ENCODE data around the gene NLRP6. TPM values are rescaled to one million over a fixed set of nuclear protein-coding genes. Genes with fewer than 3 reads are reported as not detected.

NLRP6 gene
- total RNA-seq, 3 donors from 2014 or later (not counting 1 experiment from before 2014, with no cell fraction given), result 1.7 to 3.0 (median 2.3) TPM

DNA sequence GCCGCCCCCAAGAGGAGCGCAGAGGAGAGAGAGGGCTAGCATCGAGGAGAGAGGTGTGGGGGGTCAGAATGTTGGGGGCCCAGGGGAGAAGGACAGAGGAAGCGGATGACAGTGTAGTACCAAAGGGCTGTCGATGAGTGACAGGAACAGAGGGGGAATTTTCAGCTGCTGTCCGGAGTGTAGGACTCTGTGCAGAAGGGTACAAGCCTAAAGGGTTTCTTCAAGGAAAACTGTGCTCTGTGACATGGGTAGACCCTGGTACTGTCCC, 5.3 kb upstream of the NLRP6 start:
- no peaks in the 10 kb centered on the region for H3K27me3 ChIP-seq (ENCODE audit: control insufficient read depth, insufficient read depth, low read length)
- DNase-seq (no peak), ATAC-seq (no peak)
- H3K9me3 Mint-ChIP-seq, result no peaks in the 10 kb centered on the region
- TF ChIP-seq, protein P1, sequence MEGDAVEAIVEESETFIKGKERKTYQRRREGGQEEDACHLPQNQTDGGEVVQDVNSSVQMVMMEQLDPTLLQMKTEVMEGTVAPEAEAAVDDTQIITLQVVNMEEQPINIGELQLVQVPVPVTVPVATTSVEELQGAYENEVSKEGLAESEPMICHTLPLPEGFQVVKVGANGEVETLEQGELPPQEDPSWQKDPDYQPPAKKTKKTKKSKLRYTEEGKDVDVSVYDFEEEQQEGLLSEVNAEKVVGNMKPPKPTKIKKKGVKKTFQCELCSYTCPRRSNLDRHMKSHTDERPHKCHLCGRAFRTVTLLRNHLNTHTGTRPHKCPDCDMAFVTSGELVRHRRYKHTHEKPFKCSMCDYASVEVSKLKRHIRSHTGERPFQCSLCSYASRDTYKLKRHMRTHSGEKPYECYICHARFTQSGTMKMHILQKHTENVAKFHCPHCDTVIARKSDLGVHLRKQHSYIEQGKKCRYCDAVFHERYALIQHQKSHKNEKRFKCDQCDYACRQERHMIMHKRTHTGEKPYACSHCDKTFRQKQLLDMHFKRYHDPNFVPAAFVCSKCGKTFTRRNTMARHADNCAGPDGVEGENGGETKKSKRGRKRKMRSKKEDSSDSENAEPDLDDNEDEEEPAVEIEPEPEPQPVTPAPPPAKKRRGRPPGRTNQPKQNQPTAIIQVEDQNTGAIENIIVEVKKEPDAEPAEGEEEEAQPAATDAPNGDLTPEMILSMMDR (IDR thresholded peaks at IDR 0.05), result no peak
- H3K4me1 Mint-ChIP-seq, result peaks cover 24 to 41% of the 10 kb centered on the region in 2 donors
- H3K27me3 Mint-ChIP-seq (ENCODE audit: low read depth in 2 of 2), result peaks cover 0 to 7% of the 10 kb centered on the region in 2 donors
- H3K36me3 Mint-ChIP-seq, result no peaks in the 10 kb centered on the region
- no peaks in the 10 kb centered on the region for H3K36me3 ChIP-seq (ENCODE audit: control insufficient read depth, insufficient read depth, low read length)
- WGBS (ENCODE audit: insufficient coverage), result 94% methylated on average over 6 of the region's 6 CpGs
- intact Hi-C loops (cut with micrococcal nuclease), result no loop called here
- H3K27ac Mint-ChIP-seq, result peak overlapping the region in 1 of 2 donors; percentile 8
- peaks cover 35% of the 10 kb centered on the region for H3K4me1 ChIP-seq (ENCODE audit: control insufficient read depth, insufficient read depth, low read length)
- no peak overlapping the region for H3K4me3 ChIP-seq (ENCODE audit: low read length)
- no peak overlapping the region for H3K4me3 Mint-ChIP-seq
- H3K27ac ChIP-seq (ENCODE audit: low read length), result no peak overlapping the region
- no peaks in the 10 kb centered on the region for H3K9me3 ChIP-seq (ENCODE audit: control insufficient read depth, insufficient read depth, low read length)

DNA sequence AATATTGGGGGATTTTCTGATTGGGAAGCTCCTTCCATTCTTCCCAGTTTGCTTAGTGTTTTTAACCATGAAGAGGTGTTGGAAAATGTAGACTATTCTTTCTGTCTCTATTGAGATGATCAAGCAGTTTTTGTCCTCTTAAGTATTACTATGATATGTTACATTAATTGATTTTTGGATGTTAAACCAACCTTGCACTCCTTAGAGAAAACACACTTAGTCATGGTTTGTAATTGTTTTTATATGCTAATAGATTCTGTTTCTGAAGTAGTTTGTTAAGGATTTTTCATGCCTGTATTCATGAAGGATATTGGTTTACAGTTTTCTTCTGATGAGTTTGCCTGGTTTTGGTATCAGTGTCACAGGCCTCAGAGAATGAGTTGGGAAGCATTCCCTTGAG, 2.0 kb upstream of the NLRP6 start:
- H3K4me3 ChIP-seq (ENCODE audit: low read length), result no peak overlapping the region
- DNase-seq, result no peak
- Mint-ChIP-seq H3K27ac (no peak overlapping the region), H3K4me1 (peaks cover 13 to 29% of the 10 kb centered on the region in 2 donors), H3K27me3 (ENCODE audit: low read depth in 2 of 2) (peaks cover 0 to 16% of the 10 kb centered on the region in 2 donors), H3K4me3 (no peak overlapping the region), H3K9me3 (no peaks in the 10 kb centered on the region), H3K36me3 (no peaks in the 10 kb centered on the region)
- TF ChIP-seq, protein P1 (IDR thresholded peaks at IDR 0.05), result no peak
- H3K36me3 ChIP-seq (ENCODE audit: control insufficient read depth, insufficient read depth, low read length), result no peaks in the 10 kb centered on the region
- no peaks in the 10 kb centered on the region for H3K9me3 ChIP-seq (ENCODE audit: control insufficient read depth, insufficient read depth, low read length)
- no peak for ATAC-seq
- peaks cover 7% of the 10 kb centered on the region for H3K27me3 ChIP-seq (ENCODE audit: control insufficient read depth, insufficient read depth, low read length)
- no peak overlapping the region for H3K27ac ChIP-seq (ENCODE audit: low read length)
- intact Hi-C loops (cut with micrococcal nuclease), result no loop called here
- peaks cover 35% of the 10 kb centered on the region for H3K4me1 ChIP-seq (ENCODE audit: control insufficient read depth, insufficient read depth, low read length)

DNA sequence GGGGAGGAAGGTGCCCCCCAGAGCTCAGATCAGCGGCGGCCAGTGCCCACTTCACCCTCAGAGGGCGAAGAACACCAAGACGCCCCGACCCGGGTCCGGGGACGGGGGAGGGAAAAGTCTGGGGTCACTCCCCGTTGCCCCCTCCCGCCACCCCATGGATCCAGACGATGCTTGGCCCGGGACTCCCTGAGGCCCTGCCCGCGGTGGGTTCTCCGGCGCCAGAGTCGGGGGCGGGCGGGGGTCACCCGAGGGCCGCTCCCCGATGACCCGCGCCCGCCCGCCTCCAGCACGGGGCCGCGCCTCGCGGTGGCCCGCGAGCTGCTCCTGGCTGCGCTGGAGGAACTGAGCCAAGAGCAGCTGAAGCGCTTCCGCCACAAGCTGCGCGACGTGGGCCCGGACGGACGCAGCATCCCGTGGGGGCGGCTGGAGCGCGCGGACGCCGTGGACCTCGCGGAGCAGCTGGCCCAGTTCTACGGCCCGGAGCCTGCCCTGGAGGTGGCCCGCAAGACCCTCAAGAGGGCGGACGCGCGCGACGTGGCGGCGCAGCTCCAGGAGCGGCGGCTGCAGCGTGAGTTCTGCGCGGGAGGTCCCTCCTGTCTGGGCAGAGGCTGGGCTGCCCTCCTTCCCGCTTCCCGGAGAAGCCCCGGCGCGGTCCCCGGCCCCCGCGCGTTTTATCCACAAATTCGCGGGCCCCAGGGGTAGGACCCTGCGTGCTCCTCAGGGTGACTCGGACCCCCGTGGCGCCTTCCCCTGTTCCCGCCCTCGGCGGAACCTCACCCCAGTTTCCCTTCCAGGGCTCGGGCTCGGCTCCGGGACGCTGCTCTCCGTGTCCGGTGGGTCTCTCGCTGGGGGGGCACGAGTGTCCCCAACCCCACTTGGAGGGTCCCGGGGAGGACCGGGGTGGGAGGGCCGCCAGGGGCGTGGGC, 1.1 kb downstream of the NLRP6 start:
- H3K4me3 Mint-ChIP-seq, result peak overlapping the region; percentile 53
- H3K9me3 Mint-ChIP-seq, result no peaks in the 10 kb centered on the region
- H3K27me3 Mint-ChIP-seq (ENCODE audit: low read depth in 2 of 2), result peaks cover 0 to 38% of the 10 kb centered on the region in 2 donors
- WGBS (ENCODE audit: insufficient coverage), result 18% methylated on average over 97 of the region's 97 CpGs
- Histone ChIP-seq H3K36me3 (ENCODE audit: control insufficient read depth, insufficient read depth, low read length) (no peaks in the 10 kb centered on the region), H3K27me3 (ENCODE audit: control insufficient read depth, insufficient read depth, low read length) (peaks cover 23% of the 10 kb centered on the region), H3K27ac (ENCODE audit: low read length) (no peak overlapping the region), H3K4me1 (ENCODE audit: control insufficient read depth, insufficient read depth, low read length) (peaks cover 60% of the 10 kb centered on the region), H3K9me3 (ENCODE audit: control insufficient read depth, insufficient read depth, low read length) (no peaks in the 10 kb centered on the region), H3K4me3 (ENCODE audit: low read length) (peak overlapping the region; percentile 21)
- no peaks in the 10 kb centered on the region for H3K36me3 Mint-ChIP-seq
- intact Hi-C loops (cut with micrococcal nuclease), result no loop called here
- peak in 2 of 3 donors; percentile 42 to 56 for ATAC-seq
- peaks cover 25 to 49% of the 10 kb centered on the region in 2 donors for H3K4me1 Mint-ChIP-seq
- DNase-seq, result peak; percentile 22 to 64
- TF ChIP-seq, protein P1 (IDR thresholded peaks at IDR 0.05), result no peak
- no peak overlapping the region for H3K27ac Mint-ChIP-seq
